Measurements from ENCODE around the gene PITPNC1. TPM values are rescaled to one million over a fixed set of nuclear protein-coding genes. Genes with fewer than 3 reads are reported as not detected.

The PITPNC1 gene
- total RNA-seq, 1 donor from 2014 or later, result 25.4 TPM

DNA sequence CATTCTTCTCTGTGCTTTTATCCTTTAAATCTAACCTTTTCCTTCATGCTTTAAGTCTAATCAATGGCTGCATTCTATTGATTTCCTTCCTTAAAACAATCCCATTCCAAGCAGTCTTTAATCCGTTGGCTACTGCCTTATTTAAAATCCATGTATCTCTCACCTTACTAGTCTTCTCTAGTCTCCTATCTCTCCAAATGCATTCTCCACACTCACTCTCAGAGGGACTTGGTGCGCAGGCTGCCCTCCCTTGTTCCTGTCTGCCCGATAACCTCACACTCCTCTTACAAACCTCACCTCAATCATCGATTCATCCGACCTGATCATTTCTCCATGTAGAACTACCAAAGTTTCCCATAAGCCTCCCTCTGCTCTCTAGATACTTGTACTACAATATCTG lies 33.8 kb upstream of the PITPNC1 start:
- no peak for ATAC-seq
- intact Hi-C loops (cut with DNase I), result no loop called here
- Histone ChIP-seq H3K4me3 (no peak overlapping the region), H3K27ac (no peak overlapping the region), H3K4me1 (no peaks in the 10 kb centered on the region), H3K9me3 (no peaks in the 10 kb centered on the region), H3K36me3 (peaks cover 94% of the 10 kb centered on the region), H3K27me3 (no peaks in the 10 kb centered on the region)
- DNase-seq, result no peak
- TF ChIP-seq, protein P1, sequence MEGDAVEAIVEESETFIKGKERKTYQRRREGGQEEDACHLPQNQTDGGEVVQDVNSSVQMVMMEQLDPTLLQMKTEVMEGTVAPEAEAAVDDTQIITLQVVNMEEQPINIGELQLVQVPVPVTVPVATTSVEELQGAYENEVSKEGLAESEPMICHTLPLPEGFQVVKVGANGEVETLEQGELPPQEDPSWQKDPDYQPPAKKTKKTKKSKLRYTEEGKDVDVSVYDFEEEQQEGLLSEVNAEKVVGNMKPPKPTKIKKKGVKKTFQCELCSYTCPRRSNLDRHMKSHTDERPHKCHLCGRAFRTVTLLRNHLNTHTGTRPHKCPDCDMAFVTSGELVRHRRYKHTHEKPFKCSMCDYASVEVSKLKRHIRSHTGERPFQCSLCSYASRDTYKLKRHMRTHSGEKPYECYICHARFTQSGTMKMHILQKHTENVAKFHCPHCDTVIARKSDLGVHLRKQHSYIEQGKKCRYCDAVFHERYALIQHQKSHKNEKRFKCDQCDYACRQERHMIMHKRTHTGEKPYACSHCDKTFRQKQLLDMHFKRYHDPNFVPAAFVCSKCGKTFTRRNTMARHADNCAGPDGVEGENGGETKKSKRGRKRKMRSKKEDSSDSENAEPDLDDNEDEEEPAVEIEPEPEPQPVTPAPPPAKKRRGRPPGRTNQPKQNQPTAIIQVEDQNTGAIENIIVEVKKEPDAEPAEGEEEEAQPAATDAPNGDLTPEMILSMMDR (IDR thresholded peaks at IDR 0.05), result no peak

DNA sequence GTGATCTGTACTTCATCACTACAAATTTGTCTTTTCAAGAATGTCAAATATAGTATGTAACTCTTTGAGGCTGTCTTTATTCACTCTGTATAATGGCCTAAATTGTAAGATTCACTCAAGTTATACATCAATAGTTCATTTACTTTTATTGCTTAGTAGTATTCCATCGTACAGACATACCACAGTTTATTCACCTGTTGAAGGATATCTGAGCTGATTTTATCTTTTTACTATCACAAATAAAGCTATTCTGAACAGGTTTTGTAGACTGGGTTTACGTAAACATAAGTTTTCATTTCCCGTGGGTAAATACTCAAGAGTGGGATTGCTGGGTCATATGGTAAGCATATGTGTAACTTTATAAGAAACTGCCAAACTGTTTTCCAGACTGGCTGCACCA lies 29.3 kb upstream of the PITPNC1 start:
- Histone ChIP-seq H3K4me1 (no peaks in the 10 kb centered on the region), H3K36me3 (peaks cover 98% of the 10 kb centered on the region), H3K27me3 (no peaks in the 10 kb centered on the region), H3K4me3 (no peak overlapping the region), H3K27ac (no peak overlapping the region), H3K9me3 (no peaks in the 10 kb centered on the region)
- DNase-seq, result no peak
- intact Hi-C loops (cut with DNase I), result no loop called here
- no peak for ATAC-seq
- TF ChIP-seq, protein P1 (IDR thresholded peaks at IDR 0.05), result no peak

DNA sequence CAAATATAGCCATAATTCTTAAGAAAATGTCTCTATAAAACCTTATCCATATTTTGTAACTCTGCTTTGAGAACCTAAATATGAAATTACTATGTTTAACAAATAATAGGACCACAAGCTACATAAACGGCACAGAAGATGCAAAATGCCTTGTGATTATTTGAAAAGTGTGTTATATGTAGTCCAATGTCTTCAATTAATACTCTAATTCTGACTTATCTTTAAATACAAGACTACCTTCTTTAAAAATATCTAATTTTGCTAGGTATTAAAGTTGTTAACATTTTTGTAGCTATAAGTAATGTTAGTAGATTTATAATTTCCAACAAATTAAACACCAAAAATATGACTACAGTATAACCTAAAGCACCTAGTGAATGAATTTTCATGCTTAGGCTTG lies 27.7 kb upstream of the PITPNC1 start:
- ATAC-seq, result no peak
- TF ChIP-seq, protein P1 (IDR thresholded peaks at IDR 0.05), result no peak
- intact Hi-C loops (cut with DNase I), result no loop called here
- no peak overlapping the region for H3K27ac ChIP-seq
- no peaks in the 10 kb centered on the region for H3K9me3 ChIP-seq
- no peak overlapping the region for H3K4me3 ChIP-seq
- H3K36me3 ChIP-seq, result peaks cover 93% of the 10 kb centered on the region
- H3K4me1 ChIP-seq, result no peaks in the 10 kb centered on the region
- H3K27me3 ChIP-seq, result no peaks in the 10 kb centered on the region
- no peak for DNase-seq

DNA sequence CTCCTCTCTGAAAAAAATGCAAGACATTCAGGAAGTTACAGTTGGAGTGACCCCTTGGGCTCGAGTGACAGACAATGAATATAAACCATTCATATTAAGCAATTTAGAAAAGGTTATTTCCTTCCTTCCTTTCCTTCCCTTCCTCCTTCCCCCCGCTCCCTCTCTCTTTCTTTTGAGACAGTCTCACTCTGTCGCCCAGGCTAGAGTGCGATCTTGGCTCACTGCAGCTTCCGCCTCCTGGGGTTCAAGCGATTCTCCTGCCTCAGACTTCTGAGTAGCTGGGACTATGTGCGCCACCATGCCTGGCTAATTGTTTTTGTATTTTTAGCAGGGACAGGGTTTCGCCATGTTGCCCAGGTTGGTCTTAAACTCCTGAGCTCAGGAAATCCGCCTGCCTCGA lies 23.9 kb upstream of the PITPNC1 start:
- no peak for DNase-seq
- Histone ChIP-seq H3K4me1 (no peaks in the 10 kb centered on the region), H3K27me3 (no peaks in the 10 kb centered on the region), H3K27ac (no peak overlapping the region), H3K9me3 (no peaks in the 10 kb centered on the region), H3K36me3 (peaks cover 84% of the 10 kb centered on the region), H3K4me3 (no peak overlapping the region)
- ATAC-seq, result no peak
- TF ChIP-seq, protein P1 (IDR thresholded peaks at IDR 0.05), result no peak
- intact Hi-C loops (cut with DNase I), result no loop called here

DNA sequence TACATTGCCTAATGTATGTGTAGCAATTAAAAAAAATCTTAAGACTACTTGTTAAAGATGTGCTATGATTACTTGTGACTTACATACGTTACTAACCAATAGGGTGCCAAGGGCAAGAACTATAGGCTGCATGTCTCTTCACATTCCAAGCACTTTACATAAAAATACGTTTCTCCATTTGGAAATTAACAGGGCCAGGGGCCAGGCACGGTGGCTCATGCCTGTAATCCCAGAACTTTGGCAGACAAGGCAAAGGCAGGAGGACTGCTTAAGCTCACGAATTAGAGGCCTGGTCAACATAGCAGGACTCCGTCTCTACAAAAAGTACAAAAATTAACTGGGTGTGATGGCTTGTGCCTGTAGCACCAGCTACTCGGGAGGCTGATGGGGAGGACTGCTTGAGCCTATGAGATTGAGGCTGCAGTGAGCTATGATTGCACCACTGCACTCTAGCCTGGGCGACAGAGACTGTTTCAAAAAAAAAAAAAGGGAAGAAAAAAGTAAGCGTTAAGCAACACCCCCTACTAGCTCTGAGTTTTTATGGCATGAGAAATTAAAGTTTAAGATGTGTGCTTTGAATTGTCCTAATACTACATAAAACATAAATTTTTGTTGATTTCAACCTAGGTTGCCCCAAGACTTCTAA lies 23.0 kb upstream of the PITPNC1 start:
- Histone ChIP-seq H3K27ac (no peak overlapping the region), H3K36me3 (peaks cover 77% of the 10 kb centered on the region), H3K4me1 (peaks cover 5% of the 10 kb centered on the region), H3K9me3 (no peaks in the 10 kb centered on the region), H3K4me3 (no peak overlapping the region), H3K27me3 (no peaks in the 10 kb centered on the region)
- ATAC-seq, result peak; percentile 71
- no peak for DNase-seq
- intact Hi-C loops (cut with DNase I), result no loop called here
- TF ChIP-seq, protein P1 (IDR thresholded peaks at IDR 0.05), result no peak

DNA sequence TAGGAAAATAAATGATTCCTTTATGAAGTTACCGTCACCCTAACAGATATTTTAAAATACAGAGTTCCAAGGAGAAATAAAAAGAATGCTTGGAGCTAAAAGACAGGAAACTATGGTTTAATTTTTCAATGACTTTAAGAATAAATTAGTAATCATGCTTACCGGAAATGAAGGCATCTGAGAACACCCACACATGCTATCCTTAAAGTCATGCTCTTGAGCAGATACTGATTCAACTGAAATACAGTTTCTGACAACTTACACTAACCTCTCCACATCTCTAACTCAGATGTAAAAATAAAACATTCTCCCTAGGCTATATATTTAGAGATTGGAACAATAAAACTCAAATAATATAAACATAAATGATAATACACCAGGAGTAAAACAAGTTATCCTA lies 18.5 kb upstream of the PITPNC1 start:
- H3K9me3 ChIP-seq, result no peaks in the 10 kb centered on the region

More for the DNA sequence above, 18.5 kb upstream of the PITPNC1 start:
- no peak overlapping the region for H3K4me3 ChIP-seq
- H3K4me1 ChIP-seq, result peaks cover 32% of the 10 kb centered on the region
- H3K27ac ChIP-seq, result no peak overlapping the region
- no peaks in the 10 kb centered on the region for H3K27me3 ChIP-seq
- TF ChIP-seq, protein P1 (IDR thresholded peaks at IDR 0.05), result no peak
- no peak for ATAC-seq
- H3K36me3 ChIP-seq, result peaks cover 58% of the 10 kb centered on the region
- intact Hi-C loops (cut with DNase I), result no loop called here
- DNase-seq, result no peak

All from upper lobe of right lung (tissue), 1 donor.